ENCODE data around the gene UNC119B.

- TF ChIP-seq CTCF (IDR thresholded peaks at IDR 0.05; ENCODE audit: insufficient read depth, low read length), result no peak
- no peak for TF ChIP-seq POLR2AphosphoS5 (IDR thresholded peaks at IDR 0.05; ENCODE audit: low read depth)
- no peak for TF ChIP-seq GABPA (IDR thresholded peaks at IDR 0.05; ENCODE audit: low read depth)
- no peak for TF ChIP-seq REST (IDR thresholded peaks at IDR 0.05; ENCODE audit: insufficient replicate concordance, low read depth)
Measured at GRCh38 chr12:120761519-120761934, 51.3 kb downstream of the UNC119B start.
